ENCODE measurements around the gene RBM33.

RBM33 gene

DNA sequence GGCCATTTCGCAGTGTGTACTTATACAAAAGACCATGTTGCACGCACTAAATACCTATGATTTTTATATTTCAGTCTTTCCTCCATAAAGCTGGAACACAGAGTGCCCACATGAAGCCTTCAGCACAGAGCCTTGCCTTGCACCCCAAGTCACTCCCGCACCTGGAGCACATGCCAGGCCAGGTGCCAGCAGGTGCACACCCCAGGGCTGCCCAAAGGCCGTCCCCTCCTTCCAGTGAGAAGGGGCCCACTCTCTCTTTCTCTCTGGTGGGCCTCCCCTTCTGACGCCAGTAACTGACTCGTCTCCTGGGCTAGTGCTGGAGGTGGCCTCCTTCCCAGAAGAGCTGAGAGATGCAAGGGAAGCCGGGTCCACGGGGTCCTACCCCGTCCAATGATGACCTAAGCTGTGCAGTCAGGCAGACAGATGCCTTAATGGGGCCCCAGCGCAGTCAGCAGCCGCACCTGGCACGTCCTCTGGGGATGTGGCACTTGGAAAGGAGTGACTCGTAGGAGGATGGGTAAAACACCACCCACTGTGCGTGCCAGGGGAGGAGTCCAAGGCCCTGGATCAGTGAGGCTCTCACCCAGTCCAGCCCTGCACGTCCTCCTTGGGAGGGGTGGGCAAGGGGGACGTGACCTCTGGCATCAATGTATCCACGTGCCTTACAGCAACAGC is 185.5 kb downstream of the RBM33 start:
- no peak for DNase-seq (ENCODE audit: extremely low read depth, low read depth)
- TF ChIP-seq CTCF (IDR thresholded peaks at IDR 0.05; ENCODE audit: low read depth, low read length) = no peak
